GM20431 (cell line): Measurements from ENCODE around the gene SRM.
"Not testable (repeated sequence)": the region's sequence is repeated elsewhere in the genome, so short reads cannot be mapped to it uniquely, and the experiment has no call there.

ENCODE experiments used
- in situ Hi-C: fragments of 300-500 bp; cut with MseI, MboI; formaldehyde crosslinking; loops from one replicate; pipeline ENCODE4 v1.15.0; 2020; ENCODE audit warnings: low sequenced_read_pairs; ENCODE audit not compliant: unreplicated experiment

SRM gene

DNA sequence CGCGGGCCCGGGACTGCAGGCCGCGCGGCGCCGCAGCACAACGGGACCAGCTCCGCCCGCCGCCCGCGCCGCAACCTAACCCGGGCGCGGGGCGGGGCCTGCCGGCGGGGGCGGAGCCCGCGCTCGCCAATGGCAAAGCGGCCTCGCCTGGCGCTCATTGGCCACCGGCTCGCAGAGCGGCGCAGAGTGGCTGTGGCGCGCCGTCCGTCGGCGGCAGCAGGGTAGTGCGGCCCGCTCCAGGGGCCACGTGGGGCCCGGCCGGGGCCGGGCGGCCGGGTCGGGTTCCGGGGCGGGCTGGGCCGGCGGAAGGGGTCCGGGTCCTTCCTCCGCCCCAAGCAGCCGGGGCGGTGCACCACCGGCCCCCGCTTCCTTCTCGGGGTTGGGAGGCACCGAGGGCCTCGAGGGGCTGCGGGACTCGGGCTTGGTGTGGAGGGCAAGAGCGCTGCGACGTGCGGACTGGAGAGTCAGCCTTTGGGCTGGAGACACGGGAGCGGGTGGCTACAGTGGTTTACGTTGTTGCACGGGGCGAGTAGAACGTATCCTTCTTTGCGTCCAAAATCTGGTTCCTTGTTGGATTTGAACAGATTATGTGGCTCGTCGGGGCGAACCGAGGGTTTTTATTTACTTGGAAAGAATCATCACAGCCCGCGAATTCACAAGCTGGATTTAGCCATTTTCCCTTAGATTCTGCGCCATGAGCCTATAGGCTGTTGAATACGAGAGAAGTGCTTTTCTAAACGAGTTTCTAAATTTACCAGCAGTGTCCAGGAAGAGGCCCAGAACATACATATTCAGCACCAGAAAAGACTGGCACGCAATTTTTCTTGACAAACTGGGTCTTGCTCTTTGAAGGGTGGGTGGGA lies at the start of gene SRM:
Gene SRM, minus strand, starts transcription at position 51 of the 863 bp plus-strand sequence. CDS start 75 bp downstream, outside the sequence.
- in situ Hi-C loops, result no loop called here

DNA sequence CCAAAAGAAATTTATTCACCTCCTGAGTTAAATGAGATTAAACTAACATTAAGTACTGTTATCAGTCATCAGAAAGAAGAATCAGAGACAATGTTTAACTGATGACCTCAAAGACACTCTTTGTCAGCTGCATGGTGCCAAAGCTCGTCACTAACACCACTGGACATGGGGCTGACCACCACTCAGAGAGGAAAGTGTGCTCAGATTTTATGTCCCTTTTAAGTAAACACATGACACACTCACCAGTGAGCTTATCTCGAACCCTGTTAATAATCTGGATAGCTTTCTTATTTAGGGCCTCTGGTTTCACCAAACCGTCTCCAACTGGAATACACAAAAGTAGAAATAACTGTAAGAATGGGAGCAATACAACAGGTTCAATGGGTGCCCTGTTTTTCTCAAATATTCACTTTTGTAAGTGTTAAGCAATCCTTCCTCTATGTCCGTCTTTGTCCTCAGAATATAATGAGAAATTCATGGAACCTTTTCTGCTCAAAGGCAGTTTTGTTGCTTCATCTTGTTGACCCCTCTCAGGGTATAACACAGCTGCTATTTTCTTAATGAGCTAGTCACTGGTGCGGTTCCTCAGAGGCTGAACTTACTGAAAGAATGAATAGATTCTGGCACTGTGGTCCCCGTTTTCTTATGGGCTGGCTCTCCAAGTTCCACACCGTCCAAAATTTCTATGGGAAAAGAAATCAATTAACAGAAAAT lies 49.4 kb upstream of the SRM start:
- in situ Hi-C loops, result no loop called here

DNA sequence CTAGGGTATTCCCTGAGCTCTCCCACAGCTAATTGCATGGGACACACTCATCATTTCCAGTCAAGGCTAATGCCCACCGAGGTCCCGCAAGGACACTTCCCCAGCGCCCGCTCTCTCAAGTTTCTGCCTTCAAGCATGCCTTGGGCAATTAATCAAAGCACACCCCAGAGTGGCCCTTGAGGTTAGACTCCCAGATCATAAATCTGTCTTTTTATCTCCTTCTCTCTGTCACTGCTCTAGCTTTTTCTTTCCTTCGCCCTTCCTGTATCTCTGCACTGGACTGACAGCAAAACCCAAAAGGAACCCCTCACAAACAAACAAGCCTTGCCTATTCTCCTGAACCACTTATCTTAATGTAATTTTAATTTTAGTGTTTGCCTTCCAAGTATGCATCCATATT lies 47.8 kb upstream of the SRM start:
- in situ Hi-C loops, result no loop called here

DNA sequence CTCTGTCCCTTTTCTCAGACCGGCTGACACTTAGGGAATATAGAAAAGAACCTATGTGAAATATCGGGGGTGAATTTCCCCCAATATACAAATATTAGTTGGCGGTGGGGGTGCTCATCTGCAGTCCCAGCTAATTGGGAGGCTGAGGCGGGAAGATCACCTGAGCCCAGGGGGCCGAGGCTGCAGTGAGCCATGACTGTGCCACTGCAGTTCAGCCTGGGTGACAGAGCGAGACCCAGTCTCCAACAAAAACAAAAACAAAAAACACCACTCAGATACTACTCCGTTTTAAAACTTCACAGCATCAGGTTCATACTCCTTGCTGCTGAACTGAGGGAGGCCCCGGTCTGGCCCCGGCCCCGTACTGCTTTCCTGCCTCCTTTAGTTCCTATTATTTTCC lies 45.8 kb upstream of the SRM start:
- in situ Hi-C loops, result no loop called here

DNA sequence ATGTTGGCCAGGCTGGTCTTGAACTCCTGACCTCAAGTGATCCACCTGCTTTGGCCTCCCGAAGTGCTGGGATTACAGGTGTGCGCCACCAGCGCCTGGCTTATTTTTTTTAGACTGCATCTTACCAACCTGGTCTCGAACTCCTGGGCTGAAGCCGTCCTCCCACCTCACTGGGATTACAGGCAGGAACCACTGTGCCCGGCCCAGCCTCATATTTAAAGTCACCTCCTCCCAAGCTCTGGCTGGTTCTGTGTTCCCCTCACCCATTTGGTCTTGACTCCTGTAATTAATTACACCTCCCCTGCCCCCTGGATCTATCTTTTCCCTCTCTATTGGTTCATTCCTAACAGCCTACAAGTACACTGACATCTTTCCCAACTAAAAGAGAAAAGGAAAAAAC lies 41.5 kb upstream of the SRM start:
- in situ Hi-C loops, result no loop called here

DNA sequence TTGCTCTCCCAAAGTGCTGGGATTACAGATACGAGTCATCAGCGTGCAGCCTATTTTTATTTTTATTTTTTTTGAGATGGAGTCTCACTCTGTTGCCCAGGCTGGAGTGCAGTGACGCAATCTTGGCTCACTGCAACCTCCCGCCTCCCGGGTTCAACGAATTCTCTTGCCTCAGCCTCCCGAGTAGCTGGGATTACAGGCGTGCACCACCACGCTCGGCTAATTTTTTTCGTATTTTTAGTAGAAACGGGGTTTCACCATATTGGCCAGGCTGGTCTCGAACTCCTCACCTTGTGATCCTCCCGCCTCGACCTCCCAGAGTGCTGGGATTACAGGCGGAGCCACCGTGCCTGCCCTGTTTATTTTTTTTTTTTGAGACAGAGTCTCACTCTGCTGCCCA lies 41.0 kb upstream of the SRM start:
- in situ Hi-C loops, result not testable (repeated sequence)

DNA sequence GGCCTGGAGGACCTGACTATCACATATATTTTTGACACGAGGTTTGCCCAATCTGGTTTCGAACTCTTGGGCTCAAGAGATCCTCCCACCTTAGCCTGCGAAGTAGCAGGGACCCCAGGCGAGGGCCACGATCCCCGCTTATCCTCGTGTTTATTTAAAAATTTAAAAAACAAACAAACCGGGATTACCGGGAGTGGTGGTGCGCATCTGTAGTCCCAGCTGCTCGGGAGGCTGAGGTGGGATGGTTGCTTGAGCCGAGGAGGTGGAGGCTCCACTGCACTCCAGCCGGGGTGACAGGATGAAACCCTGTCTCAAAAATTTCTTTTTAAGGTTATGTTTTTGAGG lies 40.3 kb upstream of the SRM start:
- in situ Hi-C loops, result no loop called here

DNA sequence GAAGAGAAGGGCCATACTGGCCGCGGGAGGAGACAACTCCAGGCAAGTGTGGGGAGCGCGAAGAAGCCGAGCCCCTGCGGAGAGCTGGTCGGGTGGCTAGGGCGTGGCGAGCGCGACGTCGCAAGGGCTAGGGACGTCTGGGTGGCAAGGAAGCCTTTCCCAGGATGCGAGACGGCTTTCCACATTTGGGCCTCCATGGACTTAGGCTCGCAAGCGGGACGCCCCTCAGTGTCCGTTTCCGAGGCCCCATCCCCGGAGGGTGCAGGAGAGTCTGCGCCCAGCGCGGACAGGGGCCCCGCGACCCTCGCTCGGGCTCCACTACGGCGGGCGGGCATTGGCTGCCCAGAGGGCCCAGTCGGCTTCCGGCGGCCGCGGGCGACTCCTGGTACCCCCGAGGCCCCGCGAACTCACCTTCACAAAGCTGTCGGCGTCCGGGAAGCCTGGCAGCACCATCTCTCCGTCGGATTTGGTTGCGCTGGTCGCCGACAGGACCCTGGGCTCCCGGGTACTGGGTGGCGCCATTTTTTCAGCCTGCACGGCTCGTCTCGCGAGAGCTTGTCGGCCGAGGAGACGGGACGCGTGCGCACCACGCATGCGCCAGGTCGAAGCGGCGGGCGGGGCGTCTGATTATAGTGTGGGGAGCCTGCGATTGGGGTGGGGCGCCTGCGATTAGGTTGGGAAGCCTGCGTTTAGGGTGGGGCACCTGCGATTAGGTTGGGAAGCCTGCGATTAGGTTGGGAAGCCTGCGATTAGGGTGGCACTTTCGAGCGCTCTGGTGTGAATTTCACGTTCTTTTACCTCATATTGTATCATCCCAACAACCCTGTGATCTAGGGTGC lies 39.7 kb upstream of the SRM start, which contains the start of gene EXOSC10:
Gene EXOSC10, minus strand, starts transcription at position 560 of the 839 bp plus-strand sequence. Its CDS starts 38 bp downstream, at position 522.
- in situ Hi-C loops, result no loop called here

DNA sequence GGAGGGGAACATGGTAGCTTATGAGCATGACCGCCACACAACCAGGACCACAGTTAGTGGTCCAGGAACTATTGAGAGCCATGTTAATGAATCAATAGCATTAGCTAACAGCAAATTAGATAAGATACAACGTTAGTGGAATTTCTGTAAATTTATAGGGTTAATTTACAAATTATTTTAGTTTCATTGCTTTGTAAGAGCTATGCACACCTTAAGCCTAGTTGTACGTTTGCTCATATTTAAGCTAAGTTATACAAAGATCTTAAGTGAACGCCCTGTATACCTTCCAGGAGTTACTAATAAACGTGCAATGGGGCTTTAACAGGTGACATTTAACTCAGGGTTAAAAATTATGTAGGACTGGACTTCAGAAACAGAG lies 39.1 kb upstream of the SRM start:
- in situ Hi-C loops, result no loop called here

DNA sequence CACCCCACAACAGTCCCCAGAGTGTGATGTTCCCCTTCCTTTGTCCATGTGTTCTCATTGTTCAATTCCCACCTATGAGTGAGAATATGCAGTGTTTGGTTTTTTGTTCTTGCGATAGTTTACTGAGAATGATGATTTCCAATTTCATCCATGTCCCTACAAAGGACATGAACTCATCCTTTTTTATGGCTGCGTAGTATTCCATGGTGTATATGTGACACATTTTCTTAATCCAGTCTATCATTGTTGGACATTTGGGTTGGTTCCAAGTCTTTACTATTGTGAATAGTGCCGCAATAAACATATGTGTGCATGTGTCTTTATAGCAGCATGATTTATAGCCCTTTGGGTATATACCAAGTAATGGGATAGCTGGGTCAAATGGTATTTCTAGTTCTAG lies 24.0 kb upstream of the SRM start:
- in situ Hi-C loops, result not testable (repeated sequence)

DNA sequence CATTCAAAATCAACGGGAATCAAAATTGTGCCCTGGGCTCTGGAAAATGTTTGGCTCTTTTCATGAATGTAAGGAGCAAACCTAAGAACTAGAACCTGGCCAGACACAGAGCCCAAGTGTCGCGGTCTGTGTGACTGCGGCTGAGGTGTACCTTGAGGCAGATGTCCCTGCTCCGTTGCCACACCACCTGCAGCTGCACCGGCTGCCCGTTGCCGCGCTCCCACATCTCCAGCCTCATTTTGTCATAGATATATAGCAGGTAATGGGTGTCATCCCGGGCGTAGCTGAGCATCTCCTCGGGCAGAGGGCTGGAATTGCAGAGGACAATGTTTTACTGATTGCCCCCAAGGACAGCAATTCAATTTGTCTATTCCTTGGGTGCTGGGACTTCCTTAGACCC lies 21.1 kb upstream of the SRM start:
- in situ Hi-C loops, result no loop called here

DNA sequence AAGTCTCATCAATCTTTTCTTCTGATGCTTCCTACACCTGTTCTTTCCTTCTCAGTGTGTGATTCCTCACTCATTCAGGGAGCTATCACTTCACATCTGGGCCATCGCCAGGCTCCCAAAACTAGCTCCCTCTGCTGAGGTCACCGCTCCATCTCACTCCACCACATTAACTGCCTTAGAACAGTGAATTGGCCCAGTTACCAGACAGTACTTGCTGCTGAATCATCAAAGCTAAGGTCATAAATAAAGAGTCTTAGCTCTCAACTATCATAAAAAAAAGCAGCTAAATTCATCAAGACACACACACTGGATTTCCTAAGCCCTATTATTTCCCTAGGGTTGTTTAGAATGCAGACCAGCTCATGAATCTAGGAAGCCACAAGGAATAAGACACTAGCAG lies 18.8 kb upstream of the SRM start:
- in situ Hi-C loops, result no loop called here

DNA sequence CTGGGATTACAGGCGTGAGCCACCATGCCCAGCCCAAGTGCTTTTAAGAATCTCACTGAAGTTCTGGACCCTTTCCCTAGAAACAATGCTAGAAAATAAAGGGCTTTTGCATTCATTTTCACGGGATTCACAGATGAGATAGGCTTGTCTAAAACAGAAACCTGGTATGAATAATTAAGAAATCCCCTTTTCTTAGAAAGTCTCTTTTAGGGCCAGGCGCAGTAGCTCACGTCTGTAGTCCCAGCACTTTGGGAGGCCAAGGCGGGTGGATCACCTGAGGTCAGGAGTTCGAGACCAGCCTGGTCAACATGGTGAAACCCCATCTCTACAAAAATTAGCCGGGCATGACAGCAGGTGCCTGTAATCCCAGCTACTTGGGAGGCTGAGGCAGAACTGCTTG lies 13.6 kb upstream of the SRM start:
- in situ Hi-C loops, result not testable (repeated sequence)

DNA sequence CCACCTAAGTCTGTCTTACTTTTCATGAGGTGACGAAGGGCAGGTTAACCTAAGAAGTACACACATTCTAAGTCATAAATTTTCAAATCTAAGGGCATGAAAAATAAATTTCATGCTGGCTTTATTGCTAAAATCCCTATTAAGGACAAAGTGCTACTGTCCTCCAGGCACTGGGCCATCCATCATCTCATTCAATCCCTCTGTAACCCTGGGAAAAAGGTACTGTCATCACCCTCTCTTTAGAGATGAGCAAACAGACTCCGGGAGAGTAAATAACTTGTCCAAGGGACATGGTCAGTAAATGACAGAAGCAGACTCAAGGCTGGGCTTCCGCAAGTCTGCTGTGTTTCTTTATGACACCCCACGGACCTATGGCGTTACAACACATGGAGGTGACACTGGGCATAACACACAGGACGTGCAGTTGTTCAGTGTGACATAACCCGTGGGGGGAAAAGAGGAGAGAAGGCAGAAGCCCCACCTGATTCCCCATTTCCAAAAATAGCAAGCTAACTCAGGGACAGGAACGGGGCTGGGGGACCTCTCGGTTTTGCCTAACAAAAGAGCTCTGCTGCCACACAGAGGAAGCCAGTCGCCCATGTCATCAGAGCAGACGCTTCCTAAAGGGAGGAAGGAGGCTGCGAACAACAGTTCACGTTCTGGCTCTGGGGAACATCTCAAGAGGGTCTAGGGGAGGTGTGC lies 12.5 kb upstream of the SRM start:
- in situ Hi-C loops, result no loop called here

DNA sequence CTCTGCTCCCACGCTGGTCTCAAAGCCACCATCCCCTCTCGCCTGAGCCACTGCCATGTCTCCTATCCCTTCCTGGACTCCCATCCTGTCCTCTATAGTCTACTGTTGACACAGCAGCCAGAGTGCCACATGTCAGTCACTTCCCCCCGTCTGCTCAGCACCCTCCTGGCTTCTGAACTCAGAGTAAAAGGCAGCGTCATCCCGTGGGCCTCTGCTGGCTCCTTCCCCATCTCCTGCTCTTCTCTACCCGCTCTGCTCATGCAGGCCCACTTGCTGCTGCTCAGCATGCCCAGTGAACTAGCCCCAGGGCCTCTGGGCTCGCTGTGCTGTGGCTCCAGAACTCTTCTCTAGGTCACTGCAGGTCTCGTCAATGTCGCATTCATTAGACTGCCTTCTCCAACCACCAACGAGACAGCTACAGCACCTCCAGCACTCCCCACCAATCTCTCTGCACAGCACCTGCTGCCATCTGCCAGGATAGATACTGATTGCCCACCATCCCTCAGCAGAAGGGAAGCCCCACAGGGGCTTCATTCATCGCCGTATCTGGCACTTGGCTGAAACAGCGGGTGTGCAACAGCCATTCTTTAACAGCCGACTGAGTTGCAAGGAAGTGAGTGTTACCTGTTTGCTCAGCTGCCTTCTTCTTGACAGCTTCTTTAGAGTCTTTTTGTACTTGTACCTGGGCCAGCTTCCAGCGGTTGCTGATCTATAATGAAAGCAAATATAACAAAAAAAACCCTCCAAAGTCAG lies 11.8 kb upstream of the SRM start:
- in situ Hi-C loops, result no loop called here

DNA sequence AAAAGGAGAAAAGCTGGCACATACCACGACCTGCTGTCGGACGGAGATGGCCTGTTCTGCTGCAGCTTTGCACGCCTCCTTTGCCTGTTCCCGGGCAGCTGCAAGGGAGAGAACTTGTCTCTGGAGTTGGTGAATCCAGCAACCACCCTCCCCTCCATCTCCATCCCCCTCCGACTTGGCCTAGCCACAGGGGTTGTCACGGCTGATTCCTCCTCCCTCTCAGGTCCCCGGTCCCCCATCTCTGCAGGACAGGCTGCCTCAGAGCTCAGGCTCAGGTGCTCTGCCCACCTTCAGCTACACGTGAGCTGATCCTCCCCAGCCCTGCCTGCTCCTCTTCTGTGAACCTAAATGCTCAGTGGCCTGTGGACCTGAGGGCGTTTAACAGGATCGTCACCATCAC lies 11.1 kb upstream of the SRM start:
- in situ Hi-C loops, result no loop called here

DNA sequence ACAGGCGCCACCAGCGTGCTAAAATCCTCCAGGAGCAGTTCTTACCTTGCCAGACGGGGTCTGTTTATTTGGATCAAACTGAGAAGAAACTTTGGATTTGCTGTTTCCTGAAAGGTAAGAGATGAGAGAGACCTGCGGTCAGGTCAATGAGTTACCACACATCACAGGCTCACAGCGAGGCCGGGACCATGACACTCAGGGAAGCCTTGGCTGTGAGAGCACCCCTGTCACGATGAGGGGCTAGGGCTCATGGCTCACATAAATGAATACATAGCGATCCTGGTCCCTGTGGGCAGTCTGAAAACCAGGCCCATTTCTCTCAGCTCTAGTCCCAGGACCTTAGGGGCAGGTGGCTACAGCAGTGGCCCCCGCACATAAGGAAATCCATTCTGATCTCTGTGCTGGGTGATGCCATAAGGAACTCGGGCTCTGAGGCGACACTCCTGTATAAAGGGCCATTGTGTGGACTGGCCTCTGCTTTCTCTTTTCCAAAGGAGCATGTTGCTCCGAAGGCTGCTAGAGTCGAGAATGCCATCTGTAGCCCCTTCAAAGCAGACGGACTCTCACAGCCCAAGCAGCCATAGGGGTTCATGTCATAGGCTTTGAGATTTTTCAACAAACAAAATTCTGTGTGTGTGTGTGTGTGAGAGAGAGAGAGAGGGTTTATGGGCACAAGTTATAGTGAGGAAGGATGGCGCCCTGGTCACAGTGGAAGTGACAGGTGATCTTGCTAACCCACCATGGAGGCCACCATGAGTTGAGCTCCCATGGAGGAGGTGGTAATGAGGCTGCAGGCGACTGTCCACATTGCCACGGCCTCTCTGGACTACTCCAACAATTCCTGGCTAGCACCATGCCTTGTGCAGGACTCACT lies 9.0 kb upstream of the SRM start:
- in situ Hi-C loops, result no loop called here
